ENCODE results near the gene SPCS3.
A peak's percentile ranks its signal among the peaks of the same experiment; 100 is the strongest.
"Not testable (repeated sequence)": the region's sequence is repeated elsewhere in the genome, so short reads cannot be mapped to it uniquely, and the experiment has no call there.

Gene SPCS3

DNA sequence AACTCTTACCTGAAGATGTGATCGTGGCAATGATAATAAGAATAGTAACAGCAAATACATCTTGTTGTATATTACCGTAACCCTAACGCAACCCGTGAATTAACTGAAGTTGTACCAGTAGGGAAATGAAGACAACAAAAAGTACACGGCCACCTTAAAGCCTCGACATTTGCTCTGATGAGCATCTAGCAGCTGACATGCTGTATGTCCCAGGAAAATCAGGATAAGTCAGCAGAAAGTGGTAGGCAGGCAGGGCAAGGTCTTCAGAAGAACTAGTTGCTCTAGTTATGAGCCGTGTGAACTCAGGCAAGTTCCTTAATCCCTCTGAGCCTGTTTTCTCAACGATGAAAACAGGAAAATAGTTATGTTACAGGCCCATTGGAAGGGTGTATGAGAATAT is 43.1 kb upstream of the SPCS3 start:
- H3K4me3 Mint-ChIP-seq = no peak overlapping the region
- H3K36me3 Mint-ChIP-seq (ENCODE audit: low read depth) = no peaks in the 10 kb centered on the region
- no peaks in the 10 kb centered on the region for H3K9me3 Mint-ChIP-seq
- no peak for DNase-seq
- TF ChIP-seq, protein P1, sequence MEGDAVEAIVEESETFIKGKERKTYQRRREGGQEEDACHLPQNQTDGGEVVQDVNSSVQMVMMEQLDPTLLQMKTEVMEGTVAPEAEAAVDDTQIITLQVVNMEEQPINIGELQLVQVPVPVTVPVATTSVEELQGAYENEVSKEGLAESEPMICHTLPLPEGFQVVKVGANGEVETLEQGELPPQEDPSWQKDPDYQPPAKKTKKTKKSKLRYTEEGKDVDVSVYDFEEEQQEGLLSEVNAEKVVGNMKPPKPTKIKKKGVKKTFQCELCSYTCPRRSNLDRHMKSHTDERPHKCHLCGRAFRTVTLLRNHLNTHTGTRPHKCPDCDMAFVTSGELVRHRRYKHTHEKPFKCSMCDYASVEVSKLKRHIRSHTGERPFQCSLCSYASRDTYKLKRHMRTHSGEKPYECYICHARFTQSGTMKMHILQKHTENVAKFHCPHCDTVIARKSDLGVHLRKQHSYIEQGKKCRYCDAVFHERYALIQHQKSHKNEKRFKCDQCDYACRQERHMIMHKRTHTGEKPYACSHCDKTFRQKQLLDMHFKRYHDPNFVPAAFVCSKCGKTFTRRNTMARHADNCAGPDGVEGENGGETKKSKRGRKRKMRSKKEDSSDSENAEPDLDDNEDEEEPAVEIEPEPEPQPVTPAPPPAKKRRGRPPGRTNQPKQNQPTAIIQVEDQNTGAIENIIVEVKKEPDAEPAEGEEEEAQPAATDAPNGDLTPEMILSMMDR (IDR thresholded peaks at IDR 0.05) = no peak
- H3K27ac Mint-ChIP-seq = no peak overlapping the region
- peaks cover 5% of the 10 kb centered on the region for H3K4me1 Mint-ChIP-seq
- H3K27me3 Mint-ChIP-seq (ENCODE audit: low read depth, poor library complexity) = no peaks in the 10 kb centered on the region

DNA sequence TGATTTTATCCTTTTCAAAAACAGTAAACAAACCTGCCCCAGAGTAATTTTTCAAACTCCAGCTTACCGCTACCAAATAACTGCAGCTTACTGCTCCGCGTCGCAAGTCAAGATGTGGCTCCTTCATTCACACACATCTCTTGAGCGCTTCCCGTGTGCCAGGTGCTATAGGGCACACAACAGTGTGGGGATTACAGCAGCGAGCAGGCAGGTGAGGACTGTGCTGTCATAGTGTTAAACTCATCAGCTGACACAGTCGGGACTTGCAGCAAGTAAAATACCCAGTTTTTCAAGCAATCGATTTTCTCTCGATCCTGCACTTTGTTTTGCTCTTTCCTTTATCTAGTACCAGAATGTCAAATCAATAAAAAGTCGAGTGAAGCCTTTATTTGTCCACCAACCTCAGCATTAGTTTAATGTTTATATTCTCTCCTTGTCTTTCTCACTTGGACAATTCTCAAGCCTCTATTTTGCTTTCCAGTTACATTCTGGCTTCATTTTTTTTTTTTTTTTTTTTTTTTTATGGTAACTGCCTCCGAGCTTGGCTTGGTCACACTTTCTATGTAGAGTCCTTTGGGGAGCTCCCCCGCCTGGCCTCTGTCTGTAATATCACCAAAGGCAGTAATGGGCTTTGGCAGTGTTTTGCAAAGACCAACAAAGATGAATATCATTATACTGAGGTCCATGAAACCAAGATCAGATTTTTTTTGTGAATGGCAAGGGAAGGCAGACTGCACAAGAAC is 42.4 kb upstream of the SPCS3 start:
- no peaks in the 10 kb centered on the region for H3K27me3 Mint-ChIP-seq (ENCODE audit: low read depth, poor library complexity)
- H3K36me3 Mint-ChIP-seq (ENCODE audit: low read depth) = no peaks in the 10 kb centered on the region
- DNase-seq = peak; percentile 51
- TF ChIP-seq, protein P1 (IDR thresholded peaks at IDR 0.05) = peak; percentile 48
- H3K4me3 Mint-ChIP-seq = no peak overlapping the region
- no peak overlapping the region for H3K27ac Mint-ChIP-seq
- H3K4me1 Mint-ChIP-seq = peaks cover 5% of the 10 kb centered on the region
- no peaks in the 10 kb centered on the region for H3K9me3 Mint-ChIP-seq

DNA sequence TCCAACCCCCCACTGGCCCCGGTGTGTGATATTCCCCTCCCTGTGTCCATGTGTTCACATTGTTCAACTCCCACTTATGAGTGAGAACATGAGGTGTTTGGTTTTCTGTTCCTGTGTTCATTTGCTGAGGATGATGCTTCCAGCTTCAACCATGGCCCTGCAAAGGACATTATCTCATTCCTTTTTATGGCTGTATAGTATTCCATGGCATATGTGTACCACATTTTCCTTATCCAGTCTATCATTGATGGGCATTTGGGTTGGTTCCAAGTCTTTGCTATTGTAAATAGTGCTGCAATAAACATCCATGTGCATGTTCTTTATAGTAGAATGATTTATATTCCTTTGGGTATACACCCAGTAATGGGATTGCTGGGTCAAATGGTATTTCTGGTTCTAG is 40.2 kb upstream of the SPCS3 start:
- H3K27ac Mint-ChIP-seq; DNase-seq; H3K4me1 Mint-ChIP-seq; H3K9me3 Mint-ChIP-seq; H3K36me3 Mint-ChIP-seq (ENCODE audit: low read depth); H3K27me3 Mint-ChIP-seq (ENCODE audit: low read depth, poor library complexity); H3K4me3 Mint-ChIP-seq: not testable (repeated sequence)

DNA sequence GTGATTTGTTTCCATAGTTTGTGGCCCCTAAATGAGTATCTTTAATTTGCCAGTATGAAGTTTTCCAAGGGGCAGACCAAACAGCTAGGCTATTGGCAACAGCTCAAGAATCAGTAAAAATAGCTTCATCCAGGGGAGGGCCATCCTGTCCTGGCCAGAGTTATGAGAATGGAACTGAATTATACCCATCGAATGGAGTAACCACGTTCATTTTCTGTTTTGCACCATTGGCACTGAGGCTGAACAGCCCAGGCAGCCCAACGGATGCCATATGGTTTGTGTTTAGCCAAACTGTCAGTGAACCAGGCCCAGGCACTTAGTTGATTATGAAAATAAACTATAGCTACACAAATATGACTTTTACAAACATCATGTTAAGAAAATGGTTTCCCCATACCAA is 33.0 kb upstream of the SPCS3 start:
- H3K4me1 Mint-ChIP-seq = peaks cover 6% of the 10 kb centered on the region
- H3K36me3 Mint-ChIP-seq (ENCODE audit: low read depth) = no peaks in the 10 kb centered on the region
- TF ChIP-seq, protein P1 (IDR thresholded peaks at IDR 0.05) = no peak
- no peak overlapping the region for H3K4me3 Mint-ChIP-seq
- no peaks in the 10 kb centered on the region for H3K27me3 Mint-ChIP-seq (ENCODE audit: low read depth, poor library complexity)
- no peak overlapping the region for H3K27ac Mint-ChIP-seq
- no peak for DNase-seq
- H3K9me3 Mint-ChIP-seq = no peaks in the 10 kb centered on the region

DNA sequence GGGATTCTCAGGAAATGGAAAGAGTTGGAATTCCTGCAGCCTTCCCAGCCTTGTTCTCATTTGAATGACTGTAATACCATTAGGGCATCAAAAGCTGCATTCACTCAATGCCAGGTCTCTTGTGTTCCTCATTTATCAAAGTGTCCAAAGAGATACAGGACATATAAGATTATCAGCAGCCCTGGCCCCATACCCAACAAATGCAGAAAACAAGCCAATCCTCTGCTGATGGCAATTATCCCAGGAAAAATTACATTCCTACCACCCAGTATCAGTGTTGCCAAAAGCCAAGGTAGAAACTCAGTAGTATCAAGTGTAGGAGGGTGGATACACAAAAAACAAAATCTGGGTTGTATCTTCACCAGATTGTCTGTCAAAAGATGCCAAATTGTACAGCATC is 32.2 kb upstream of the SPCS3 start:
- Mint-ChIP-seq H3K27ac (no peak overlapping the region), H3K4me3 (no peak overlapping the region), H3K36me3 (ENCODE audit: low read depth) (no peaks in the 10 kb centered on the region), H3K27me3 (ENCODE audit: low read depth, poor library complexity) (no peaks in the 10 kb centered on the region), H3K9me3 (no peaks in the 10 kb centered on the region), H3K4me1 (peaks cover 6% of the 10 kb centered on the region)
- DNase-seq = no peak
- TF ChIP-seq, protein P1 (IDR thresholded peaks at IDR 0.05) = no peak

DNA sequence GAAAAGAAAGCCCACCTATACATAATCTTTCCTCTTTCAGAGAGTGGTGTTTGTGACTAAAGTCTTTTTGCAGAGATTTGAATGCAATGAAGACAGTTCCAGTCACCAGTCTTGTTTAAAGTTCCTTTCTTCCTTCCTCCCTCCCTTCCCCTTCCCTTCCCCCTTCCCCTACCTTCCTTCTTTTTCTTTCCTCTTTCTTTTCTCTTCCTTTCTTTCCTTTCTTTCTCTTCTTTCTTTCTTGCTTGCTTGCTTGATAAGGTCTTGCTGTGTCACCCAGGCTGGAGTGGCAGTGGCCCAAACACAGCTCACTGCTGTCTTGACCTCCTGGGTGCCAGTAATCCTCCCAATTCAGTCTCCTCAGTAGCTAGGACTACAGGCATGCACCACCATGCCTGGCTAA is 31.7 kb upstream of the SPCS3 start:
- no peak overlapping the region for H3K4me3 Mint-ChIP-seq
- no peaks in the 10 kb centered on the region for H3K9me3 Mint-ChIP-seq
- H3K36me3 Mint-ChIP-seq (ENCODE audit: low read depth) = no peaks in the 10 kb centered on the region
- peaks cover 6% of the 10 kb centered on the region for H3K4me1 Mint-ChIP-seq
- no peak for DNase-seq
- TF ChIP-seq, protein P1 (IDR thresholded peaks at IDR 0.05) = no peak
- no peak overlapping the region for H3K27ac Mint-ChIP-seq
- H3K27me3 Mint-ChIP-seq (ENCODE audit: low read depth, poor library complexity) = no peaks in the 10 kb centered on the region

Measured in nephron progenitor cell (in vitro differentiated cells).